Body of pancreas (tissue), 4 donors: Measurements from ENCODE around the gene CCDC38.

Experiments used
- POLR2A ChIP-seq, 3 donors: fragments of 450-650 bp; IDR thresholded peaks; one replicate each; pipeline ENCODE4 v1.6.1; 2016; ENCODE audit warnings: antibody characterized with exemption in 3 of 3, mild to moderate bottlenecking in 2 of 3
- TF ChIP-seq, protein P1 (sequence below), 7 experiments: fragments of 450-650 bp in 4 of 7; fragments of 200-600 bp in 3 of 7; sonication (generic) in 3 of 7; IDR thresholded peaks; one replicate each; pipeline ENCODE4 v1.5.1; 2016 to 2019; ENCODE audit warnings: antibody characterized with exemption in 7 of 7

DNA sequence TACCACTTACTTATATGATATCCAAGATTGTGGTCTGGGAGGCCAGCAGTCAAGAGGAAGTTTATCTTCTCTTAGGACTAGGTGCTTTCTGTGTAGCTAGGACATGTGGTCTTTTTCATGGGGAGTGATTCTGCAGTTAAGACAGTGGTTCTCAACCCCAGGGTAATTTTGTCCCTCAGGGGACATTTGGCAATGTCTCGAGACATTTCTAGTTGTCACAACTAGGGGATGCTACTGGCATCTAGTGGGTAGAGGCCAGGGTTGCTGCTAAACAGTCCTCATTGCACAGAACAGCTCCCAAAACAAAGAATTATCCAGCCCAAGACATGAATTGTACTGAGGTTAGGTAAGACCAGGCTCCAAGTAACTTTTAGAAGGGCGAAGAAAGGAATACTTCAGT lies 20.7 kb upstream of the CCDC38 start:
- TF ChIP-seq, protein P1, sequence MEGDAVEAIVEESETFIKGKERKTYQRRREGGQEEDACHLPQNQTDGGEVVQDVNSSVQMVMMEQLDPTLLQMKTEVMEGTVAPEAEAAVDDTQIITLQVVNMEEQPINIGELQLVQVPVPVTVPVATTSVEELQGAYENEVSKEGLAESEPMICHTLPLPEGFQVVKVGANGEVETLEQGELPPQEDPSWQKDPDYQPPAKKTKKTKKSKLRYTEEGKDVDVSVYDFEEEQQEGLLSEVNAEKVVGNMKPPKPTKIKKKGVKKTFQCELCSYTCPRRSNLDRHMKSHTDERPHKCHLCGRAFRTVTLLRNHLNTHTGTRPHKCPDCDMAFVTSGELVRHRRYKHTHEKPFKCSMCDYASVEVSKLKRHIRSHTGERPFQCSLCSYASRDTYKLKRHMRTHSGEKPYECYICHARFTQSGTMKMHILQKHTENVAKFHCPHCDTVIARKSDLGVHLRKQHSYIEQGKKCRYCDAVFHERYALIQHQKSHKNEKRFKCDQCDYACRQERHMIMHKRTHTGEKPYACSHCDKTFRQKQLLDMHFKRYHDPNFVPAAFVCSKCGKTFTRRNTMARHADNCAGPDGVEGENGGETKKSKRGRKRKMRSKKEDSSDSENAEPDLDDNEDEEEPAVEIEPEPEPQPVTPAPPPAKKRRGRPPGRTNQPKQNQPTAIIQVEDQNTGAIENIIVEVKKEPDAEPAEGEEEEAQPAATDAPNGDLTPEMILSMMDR (IDR thresholded peaks at IDR 0.05), result no peak
- TF ChIP-seq POLR2A (IDR thresholded peaks at IDR 0.05), result no peak
